IMR-90 (cell line): ENCODE data around the gene OTOG. TPM values are rescaled to one million over a fixed set of nuclear protein-coding genes. Genes with fewer than 3 reads are reported as not detected.

Source experiments
- ATAC-seq: fragments of 200-7000 bp; cut with Tn5 transposase; 2 replicates; pipeline ENCODE4 v1.9.1; 2020; ENCODE audit warnings: low read depth, mild to moderate bottlenecking, moderate library complexity
- BruUV-seq: library from RNA; stranded (reverse); fragments of 400-500 nt; replicated peaks from 2 replicates; lab custom pipeline; 2021; lab: Mats Ljungman, UMichigan
- CTCF ChIA-PET: fragments of 300-600 bp; formaldehyde crosslinking; extraction: SDS; loops from one replicate; lab custom pipeline; 2021; ENCODE audit warnings: antibody characterized with exemption; lab: Yijun Ruan, JAX
- POLR2A ChIA-PET: fragments of 300-600 bp; sonication (Branson Sonifier 250); formaldehyde crosslinking; loops from one replicate; lab custom pipeline; 2022; ENCODE audit warnings: antibody characterized with exemption; ENCODE audit not compliant: unreplicated experiment; lab: Charles Lee
- DNase-seq: peaks from one replicate; pipeline ENCODE4 v3.0.0; 2013
- H2AFZ ChIP-seq: replicated peaks from 2 replicates; pipeline ENCODE3; 2013; ENCODE audit warnings: low read length, mild to moderate bottlenecking; ENCODE audit not compliant: poor library complexity
- H2AK5ac ChIP-seq: 2 replicates; pipeline ENCODE4 v1.6.1; 2013; ENCODE audit warnings: low read depth, low read length, inconsistent platforms
- H2AK9ac ChIP-seq: replicated peaks from 2 replicates; pipeline ENCODE3; 2013; ENCODE audit warnings: mild to moderate bottlenecking, low read depth, low read length, moderate library complexity; ENCODE audit not compliant: poor library complexity
- H2BK120ac ChIP-seq: 2 replicates; pipeline ENCODE4 v1.6.1; 2013; ENCODE audit warnings: low read depth, low read length, inconsistent platforms
- H2BK15ac ChIP-seq: 3 replicates; pipeline ENCODE4 v1.6.1; 2013; ENCODE audit warnings: low read depth, low read length, inconsistent platforms
- H2BK20ac ChIP-seq: 2 replicates; pipeline ENCODE4 v1.6.1; 2013; ENCODE audit warnings: low read depth, mild to moderate bottlenecking, inconsistent platforms, low read length, moderate library complexity
- H2BK5ac ChIP-seq: 2 replicates; pipeline ENCODE4 v1.6.1; 2013; ENCODE audit warnings: mild to moderate bottlenecking, low read depth, low read length, inconsistent platforms; ENCODE audit not compliant: poor library complexity, severe bottlenecking
- H3K14ac ChIP-seq: replicated peaks from 2 replicates; pipeline ENCODE4 v1.6.1; 2013; ENCODE audit warnings: low read depth, low read length, inconsistent platforms
- H3K18ac ChIP-seq: 2 replicates; pipeline ENCODE4 v1.6.1; 2013; ENCODE audit warnings: low read depth, low read length, control low read depth
- H3K23ac ChIP-seq: 2 replicates; pipeline ENCODE4 v1.6.1; 2013; ENCODE audit warnings: low read depth, low read length, inconsistent platforms
- H3K27ac ChIP-seq: 2 replicates; pipeline ENCODE4 v1.5.1; 2013; ENCODE audit warnings: mild to moderate bottlenecking, control low read depth, low read length; ENCODE audit not compliant: insufficient read depth
- H3K27me3 ChIP-seq: 2 replicates; pipeline ENCODE4 v1.6.1; 2013; ENCODE audit warnings: low read length; ENCODE audit not compliant: control insufficient read depth, insufficient read depth
- H3K36me3 ChIP-seq: 2 replicates; pipeline ENCODE4 v1.6.1; 2013; ENCODE audit warnings: low read length, mixed read lengths; ENCODE audit not compliant: control insufficient read depth, insufficient read depth
- H3K4ac ChIP-seq: 2 replicates; pipeline ENCODE4 v1.6.1; 2013; ENCODE audit warnings: low read depth, low read length, inconsistent platforms
- H3K4me1 ChIP-seq: 2 replicates; pipeline ENCODE4 v1.6.1; 2013; ENCODE audit warnings: low read length, mixed read lengths; ENCODE audit not compliant: control insufficient read depth, insufficient read depth
- H3K4me2 ChIP-seq: 2 replicates; pipeline ENCODE4 v1.6.1; 2013; ENCODE audit warnings: low read depth, mild to moderate bottlenecking, control low read depth, low read length, moderate library complexity
- H3K4me3 ChIP-seq: 2 replicates; pipeline ENCODE4 v1.5.1; 2013; ENCODE audit warnings: low read depth, mild to moderate bottlenecking, control low read depth, low read length, moderate library complexity; ENCODE audit not compliant: insufficient read depth
- H3K56ac ChIP-seq: 2 replicates; pipeline ENCODE4 v1.6.1; 2013; ENCODE audit warnings: low read length, inconsistent platforms; ENCODE audit not compliant: insufficient read depth; ENCODE audit errors: extremely low read depth
- H3K79me1 ChIP-seq, 2 experiments: 2 replicates each; pipeline ENCODE4 v1.6.1; 2013; ENCODE audit warnings: low read length in 2 of 2, inconsistent platforms in 1 of 2, low read depth in 1 of 2
- H3K9ac ChIP-seq: 2 replicates; pipeline ENCODE4 v1.6.1; 2013; ENCODE audit warnings: low read depth, low read length, control low read depth
- H3K9me1 ChIP-seq: 2 replicates; pipeline ENCODE4 v1.6.1; 2013; ENCODE audit warnings: low read length, inconsistent platforms; ENCODE audit not compliant: insufficient read depth
- H3K9me3 ChIP-seq: 2 replicates; pipeline ENCODE4 v1.6.1; 2013; ENCODE audit warnings: low read length; ENCODE audit not compliant: control insufficient read depth, insufficient read depth
- H4K20me1 ChIP-seq: 2 replicates; pipeline ENCODE4 v1.6.1; 2013; ENCODE audit warnings: low read length, inconsistent platforms; ENCODE audit not compliant: insufficient read depth
- H4K5ac ChIP-seq: 2 replicates; pipeline ENCODE4 v1.6.1; 2013; ENCODE audit warnings: mild to moderate bottlenecking, low read depth, low read length, control low read depth
- H4K8ac ChIP-seq, 2 experiments: 2 replicates each; pipeline ENCODE4 v1.6.1; 2013; ENCODE audit warnings: low read depth in 2 of 2, low read length in 2 of 2, control low read depth in 1 of 2, inconsistent platforms in 1 of 2
- H4K91ac ChIP-seq: 2 replicates; pipeline ENCODE4 v1.6.1; 2013; ENCODE audit warnings: low read depth, low read length, inconsistent platforms; ENCODE audit not compliant: insufficient read depth
- BHLHE40 ChIP-seq: fragments of 150-350 bp; IDR thresholded peaks from 2 replicates; pipeline ENCODE4 v1.6.1; 2016; ENCODE audit warnings: mild to moderate bottlenecking, low read depth, low read length
- CEBPB ChIP-seq: IDR thresholded peaks from 2 replicates; pipeline ENCODE4 v1.6.1; 2012; ENCODE audit warnings: low read depth, low read length, improper control_type of control experiment
- CHD1 ChIP-seq: IDR thresholded peaks from 2 replicates; pipeline ENCODE4 v1.6.1; 2012; ENCODE audit warnings: low read depth, low read length, improper control_type of control experiment
- CTCF ChIP-seq: conservative IDR thresholded peaks from 2 replicates; pipeline ENCODE4 v1.5.1; 2012; ENCODE audit warnings: mild to moderate bottlenecking, low read depth, low read length, improper control_type of control experiment
- ELK1 ChIP-seq: fragments of 150-350 bp; IDR thresholded peaks from 2 replicates; pipeline ENCODE4 v1.6.1; 2016; ENCODE audit warnings: low read depth, mild to moderate bottlenecking, low read length, moderate library complexity, borderline replicate concordance
- FOS ChIP-seq: fragments of 150-350 bp; IDR thresholded peaks from 2 replicates; pipeline ENCODE4 v1.6.1; 2016; ENCODE audit warnings: low read depth, low read length
- MAFK ChIP-seq: IDR thresholded peaks from 2 replicates; pipeline ENCODE4 v1.6.1; 2012; ENCODE audit warnings: low read depth, low read length, improper control_type of control experiment
- MAZ ChIP-seq: IDR thresholded peaks from 2 replicates; pipeline ENCODE4 v1.6.1; 2012; ENCODE audit warnings: low read depth, mild to moderate bottlenecking, low read length, improper control_type of control experiment, moderate library complexity, borderline replicate concordance
- MXI1 ChIP-seq: IDR thresholded peaks from 2 replicates; pipeline ENCODE4 v1.6.1; 2012; ENCODE audit warnings: low read depth, mild to moderate bottlenecking, low read length, moderate library complexity, borderline replicate concordance
- NFE2L2 ChIP-seq: fragments of 150-350 bp; IDR thresholded peaks from 2 replicates; pipeline ENCODE4 v1.6.1; 2016; ENCODE audit warnings: low read depth, mild to moderate bottlenecking, low read length
- POLR2A ChIP-seq: IDR thresholded peaks from 2 replicates; pipeline ENCODE4 v1.6.1; 2012; ENCODE audit warnings: mild to moderate bottlenecking, low read depth, low read length
- RAD21 ChIP-seq: IDR thresholded peaks from 2 replicates; pipeline ENCODE4 v1.6.1; 2012; ENCODE audit warnings: low read length, improper control_type of control experiment
- RCOR1 ChIP-seq: IDR thresholded peaks from 2 replicates; pipeline ENCODE4 v1.6.1; 2012; ENCODE audit warnings: mild to moderate bottlenecking, low read length, improper control_type of control experiment; ENCODE audit not compliant: insufficient replicate concordance
- RFX5 ChIP-seq: IDR thresholded peaks from 2 replicates; pipeline ENCODE4 v1.8.0; 2012; ENCODE audit warnings: low read depth, mild to moderate bottlenecking, low read length, moderate library complexity
- SMC3 ChIP-seq: fragments of 150-350 bp; IDR thresholded peaks from 2 replicates; pipeline ENCODE4 v1.6.1; 2016; ENCODE audit warnings: low read depth, mild to moderate bottlenecking, antibody characterized with exemption, low read length, moderate library complexity
- USF2 ChIP-seq: fragments of 150-350 bp; IDR thresholded peaks from 2 replicates; pipeline ENCODE4 v1.6.1; 2017; ENCODE audit warnings: mild to moderate bottlenecking, antibody characterized with exemption, low read length, low read depth
- WGBS, 2 experiments: methylation state at CpG; one replicate each; pipeline versions ENCODE4 v1.1.5 to v1.1.7; 2013; ENCODE audit warnings: missing lambda C conversion rate in 2 of 2; ENCODE audit not compliant: insufficient read length in 1 of 2; ENCODE audit errors: extremely low coverage in 2 of 2; 5-methylcytosine and 5-hydroxymethylcytosine counted together
- dilution Hi-C: fragments of 300-500 bp; cut with HindIII; formaldehyde crosslinking; loops from one replicate; pipeline ENCODE4 v1.14.3; 2018; ENCODE audit warnings: low sequenced_read_pairs; ENCODE audit not compliant: unreplicated experiment
- in situ Hi-C: fragments of 300-500 bp; cut with MboI; formaldehyde crosslinking; loops from 3 replicates; pipeline ENCODE4 v1.14.3; 2019; ENCODE audit warnings: low sequenced_read_pairs, inconsistent platforms, mixed read lengths
- intact Hi-C: fragments of 100-400 bp; cut with micrococcal nuclease; formaldehyde crosslinking; loops from 2 replicates; pipeline ENCODE4 v1.10.0; 2022
- polyA plus RNA-seq, 3 experiments: library from polyadenylated mRNA; depleted of rRNA; stranded (reverse); fragments of >200 nt; gene quantifications; 2 replicates each; pipeline ENCODE4 v1.2.3, GENCODE V29; 2012; ENCODE audit warnings: low replicate concordance in 1 of 3
- total RNA-seq: library from RNA; depleted of rRNA; stranded (reverse); fragments of >200 nt; gene quantifications from 2 replicates; pipeline ENCODE4 v1.2.3, GENCODE V29; 2012

Gene OTOG
- total and polyA plus RNA-seq, 2 of the 4 experiments (the other 2 are of a cell fraction) = not detected

GRCh38 chr11:17502630-17503029 is 44.4 kb upstream of the OTOG start:
- Histone ChIP-seq H2BK120ac (no peak overlapping the region), H3K9me3 (no peaks in the 10 kb centered on the region), H3K56ac (no peak overlapping the region), H3K4me2 (no peak overlapping the region), H3K4me3 (no peak overlapping the region), H2BK5ac (no peak overlapping the region), H2AK9ac (no peak overlapping the region), H3K23ac (no peak overlapping the region), H2BK20ac (no peak overlapping the region), H3K9me1 (no peaks in the 10 kb centered on the region), H3K18ac (no peak overlapping the region), H3K27me3 (peaks cover 6% of the 10 kb centered on the region; the same call in 1 of the 2 replicates), H3K9ac (no peak overlapping the region), H3K4me1 (no peaks in the 10 kb centered on the region), H4K8ac (no peak overlapping the region), H3K4ac (no peak overlapping the region), H3K27ac (no peak overlapping the region), H2BK15ac (no peak overlapping the region), H4K91ac (no peak overlapping the region), H2AFZ (no peak overlapping the region), H3K79me1 (no peaks in the 10 kb centered on the region), H4K20me1 (no peaks in the 10 kb centered on the region), H2AK5ac (no peak overlapping the region), H3K36me3 (no peaks in the 10 kb centered on the region), H3K14ac (no peak overlapping the region), H4K5ac (no peak overlapping the region)
- no peak for TF ChIP-seq RAD21
- no peak for TF ChIP-seq MXI1
- TF ChIP-seq NFE2L2 = no peak
- no peak for TF ChIP-seq BHLHE40
- no peak for TF ChIP-seq CHD1
- TF ChIP-seq MAFK = no peak
- no peak for TF ChIP-seq RCOR1
- no peak for TF ChIP-seq FOS
- no peak for TF ChIP-seq POLR2A
- no peak for TF ChIP-seq ELK1
- no peak for TF ChIP-seq RFX5
- TF ChIP-seq USF2 = no peak
- no peak for TF ChIP-seq CTCF
- TF ChIP-seq CEBPB = no peak
- TF ChIP-seq MAZ = no peak
- TF ChIP-seq SMC3 = no peak
- ChIA-PET POLR2A (interaction anchor here (0.6 kb wide), 1 partner anchor 149 kb away, joined by 3 read pairs; no protein-coding TSS in a partner anchor), CTCF (interaction anchor here (0.9 kb wide), 1 partner anchor 119 kb away, joined by 3 read pairs; no protein-coding TSS in a partner anchor)
- WGBS, 2 experiments = no CpG with 5 or more reads among the region's 4 CpGs
- intact Hi-C loops = loop anchor here (10.0 kb wide), 2 partner anchors 678 to 718 kb away; no protein-coding TSS in a partner anchor
- in situ Hi-C loops = loop anchor here (5.0 to 25.0 kb wide), 3 partner anchors 120 to 565 kb away; no protein-coding TSS in a partner anchor
- no TSS peak for BruUV-seq
- DNase-seq (no peak), ATAC-seq (no peak)
- dilution Hi-C loops = no loop called here
